Endometrium (tissue), 2 donors: ENCODE measurements around the gene TMPRSS5.
"Not testable (repeated sequence)": the region's sequence is repeated elsewhere in the genome, so short reads cannot be mapped to it uniquely, and the experiment has no call there.

Source experiments
- FAIRE-seq: peaks from 2 replicates; lab custom pipeline; 2012; peaks lifted over from hg19 to GRCh38; lab: Jason Lieb, UNC
- donor health status: control.
- donor health status: control.

TMPRSS5 gene

DNA sequence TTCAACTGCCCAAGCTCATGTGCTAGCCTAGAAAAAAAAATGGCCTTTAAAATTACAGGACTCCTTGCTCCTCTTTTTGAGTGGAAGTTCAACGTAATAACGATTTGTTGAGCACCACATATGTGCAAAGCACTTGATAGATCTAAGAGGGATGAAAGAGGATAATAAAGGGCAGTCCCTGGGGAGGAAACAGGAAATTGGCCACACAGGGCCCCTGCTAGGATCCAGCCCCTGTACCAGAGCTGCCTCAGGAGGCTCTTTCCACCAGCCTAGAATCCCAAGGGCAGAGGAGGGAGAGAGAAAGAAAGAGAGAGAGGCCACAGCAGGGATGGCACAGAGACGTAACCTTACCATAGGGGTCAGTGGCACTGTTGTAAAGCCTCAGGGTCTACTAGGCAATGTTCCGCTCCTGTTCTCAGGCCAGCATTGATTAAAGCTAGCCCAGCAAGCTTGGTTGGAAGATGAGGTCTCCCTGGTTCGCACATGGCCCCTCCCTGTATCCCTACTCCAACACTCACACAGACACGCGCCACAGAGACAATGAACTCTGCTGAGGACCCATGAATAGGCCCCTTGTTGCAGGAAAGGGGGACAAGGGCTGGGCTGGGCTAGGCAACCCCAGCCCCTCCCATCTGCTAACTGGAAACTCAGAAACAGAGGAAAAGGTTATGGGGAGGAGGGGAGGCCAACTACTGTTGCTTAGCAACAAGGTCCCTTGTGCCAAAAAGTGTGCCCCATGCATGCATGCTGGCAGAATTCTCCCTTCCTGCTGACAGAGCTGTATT lies at the start of gene TMPRSS5:
Gene TMPRSS5, minus strand, starts transcription at position 438 of the 785 bp plus-strand sequence. Its CDS starts 84 bp downstream, at position 354.
- no peak for FAIRE-seq

DNA sequence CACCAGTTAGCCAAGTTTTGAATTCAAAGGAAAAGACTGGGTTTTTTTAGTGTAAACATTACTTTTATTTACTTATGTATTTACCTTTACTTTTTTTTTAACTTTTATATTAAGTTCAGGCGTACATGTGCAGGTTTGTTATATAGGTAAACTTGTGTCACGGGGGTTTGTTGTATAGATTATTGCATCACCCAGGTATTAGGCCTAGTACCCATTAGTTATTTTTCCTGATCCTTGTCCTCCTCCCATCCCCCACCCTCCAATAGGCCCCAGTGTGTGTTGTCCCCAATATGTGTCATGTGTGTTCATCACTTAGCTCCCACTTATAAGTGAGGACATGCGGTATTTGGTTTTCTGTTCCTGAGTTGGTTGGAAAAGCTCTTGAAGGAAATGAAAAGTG lies 46.8 kb upstream of the TMPRSS5 start:
- FAIRE-seq = no peak

DNA sequence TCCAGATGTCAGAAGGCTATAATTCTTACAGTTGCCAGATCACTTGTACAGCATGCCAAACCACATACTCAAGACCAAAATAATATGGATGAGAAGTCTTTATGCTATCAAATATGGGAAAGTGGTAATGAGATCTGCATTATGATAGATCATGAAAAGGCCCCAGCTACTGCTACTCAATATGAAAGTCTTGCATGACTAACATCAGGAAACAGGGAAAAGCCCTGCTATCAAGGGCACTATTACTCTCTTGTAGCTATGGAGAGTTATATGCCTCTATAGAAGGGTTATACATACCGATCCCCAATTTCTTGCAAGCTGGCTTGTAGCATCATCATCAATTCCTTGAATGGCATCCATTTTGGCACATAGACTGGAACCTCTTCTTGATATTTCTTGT lies 30.2 kb upstream of the TMPRSS5 start:
- no peak for FAIRE-seq

DNA sequence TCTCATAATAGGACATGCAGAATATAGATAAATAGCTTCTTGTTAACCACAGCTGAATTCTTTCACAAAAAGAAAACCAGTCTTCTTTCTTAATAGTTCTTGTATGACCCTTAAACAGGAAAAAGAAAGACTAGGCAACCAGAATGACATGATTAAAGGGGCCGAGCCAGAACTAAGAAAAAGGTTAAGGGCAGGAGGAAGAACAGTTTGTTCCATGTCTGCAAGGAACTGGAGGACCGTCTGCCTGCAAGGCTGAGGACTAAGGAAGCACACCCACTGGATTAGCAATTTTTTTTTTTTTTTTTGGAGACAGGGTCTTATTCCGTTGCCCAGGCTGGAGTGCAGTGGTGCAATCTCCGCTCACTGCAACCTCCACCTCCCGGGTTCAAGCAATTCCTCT lies 26.0 kb upstream of the TMPRSS5 start:
- no peak for FAIRE-seq

DNA sequence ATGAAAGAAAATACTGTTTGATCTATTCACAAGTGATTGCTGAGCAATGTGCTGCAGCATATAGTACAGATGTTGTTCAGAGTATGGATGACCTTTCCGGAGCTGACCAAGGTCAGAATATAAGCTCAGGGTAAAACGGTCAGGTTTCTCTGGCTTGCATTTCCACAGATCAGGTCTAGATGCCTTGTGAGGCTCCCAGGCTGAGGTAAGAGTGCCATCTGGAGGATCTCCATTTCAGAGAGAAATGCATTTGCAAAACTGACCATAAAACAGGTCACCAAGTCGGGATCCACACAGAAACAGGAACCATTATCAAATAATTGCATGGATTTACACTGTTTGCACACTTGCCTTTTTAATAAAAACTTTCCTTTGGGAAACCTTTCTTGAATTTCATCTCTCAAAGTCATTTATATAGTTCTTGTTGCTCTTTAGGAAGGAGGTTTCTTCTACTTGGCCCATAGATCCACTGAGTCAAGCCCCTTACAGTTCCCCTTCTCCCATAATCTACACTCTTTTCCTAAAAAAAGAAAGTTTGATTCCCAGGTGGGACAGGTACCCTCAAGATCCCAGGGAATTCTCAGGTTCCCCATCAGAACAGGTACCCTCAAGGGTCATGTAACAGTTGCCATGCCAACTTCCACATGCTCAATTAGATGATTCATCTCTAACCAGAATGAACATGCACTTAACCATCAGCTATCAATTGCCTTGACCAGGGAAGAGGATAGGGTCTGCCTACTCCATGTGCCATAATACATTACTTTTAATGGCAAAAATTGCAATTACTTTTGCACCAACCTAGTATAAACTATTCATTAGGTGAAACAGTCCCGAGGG lies 25.0 kb upstream of the TMPRSS5 start:
- peak; percentile 53 for FAIRE-seq

DNA sequence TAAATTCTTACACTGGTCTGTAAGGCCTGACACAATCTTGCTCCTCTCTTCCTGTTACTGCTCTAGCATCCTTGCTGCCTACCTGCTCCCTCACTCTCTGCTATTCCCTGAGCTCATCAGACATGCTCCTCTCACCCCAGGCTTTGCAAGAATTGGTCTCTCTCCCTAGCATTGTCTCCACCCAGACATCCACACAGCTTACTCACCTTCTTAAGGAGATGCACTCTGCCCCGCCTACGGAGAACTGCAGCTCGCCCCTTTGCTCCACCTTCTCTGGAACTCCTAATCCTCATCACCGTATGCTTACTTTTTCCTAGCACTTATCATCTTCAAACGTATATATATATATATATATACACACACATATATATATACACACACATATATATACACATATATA lies 23.3 kb upstream of the TMPRSS5 start:
- no peak for FAIRE-seq

DNA sequence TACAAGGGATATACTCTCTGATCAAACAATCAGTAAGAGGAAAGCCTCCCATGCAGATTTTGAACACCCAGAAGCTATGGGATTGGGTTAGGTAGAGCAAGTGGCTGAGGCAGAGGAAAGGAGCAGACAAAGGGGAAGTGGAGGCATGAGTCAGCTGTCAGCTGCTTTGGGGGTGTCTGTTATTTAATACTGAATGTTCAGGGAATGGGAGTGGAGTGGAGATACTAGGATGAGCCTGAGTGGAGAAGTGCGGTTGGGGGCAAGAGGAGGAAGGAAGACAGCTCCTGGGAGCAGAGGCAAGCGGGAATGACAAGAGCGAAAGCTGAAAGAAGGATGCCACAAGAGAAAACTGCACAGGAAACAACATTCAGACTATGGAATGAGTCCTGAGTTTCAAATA lies 22.7 kb upstream of the TMPRSS5 start:
- no peak for FAIRE-seq

DNA sequence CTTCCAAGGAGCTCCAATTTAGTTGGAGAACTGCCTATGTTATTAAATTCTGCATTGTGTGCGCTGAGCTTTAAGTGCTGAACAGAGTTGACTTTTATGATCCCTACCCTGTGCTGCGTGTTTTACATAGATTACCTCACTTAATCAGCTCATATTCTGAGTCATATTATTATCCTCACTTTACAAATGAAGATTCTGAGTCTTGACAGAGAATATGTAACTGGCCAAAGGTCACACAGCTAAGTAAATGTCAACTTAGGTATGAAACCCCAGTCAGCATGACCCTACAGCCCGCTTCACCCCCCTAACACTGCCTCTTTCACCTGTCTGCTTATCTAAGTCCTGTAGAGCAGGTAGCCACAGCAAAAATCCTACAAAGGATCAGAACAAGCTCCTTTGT lies 19.8 kb upstream of the TMPRSS5 start:
- FAIRE-seq = no peak

DNA sequence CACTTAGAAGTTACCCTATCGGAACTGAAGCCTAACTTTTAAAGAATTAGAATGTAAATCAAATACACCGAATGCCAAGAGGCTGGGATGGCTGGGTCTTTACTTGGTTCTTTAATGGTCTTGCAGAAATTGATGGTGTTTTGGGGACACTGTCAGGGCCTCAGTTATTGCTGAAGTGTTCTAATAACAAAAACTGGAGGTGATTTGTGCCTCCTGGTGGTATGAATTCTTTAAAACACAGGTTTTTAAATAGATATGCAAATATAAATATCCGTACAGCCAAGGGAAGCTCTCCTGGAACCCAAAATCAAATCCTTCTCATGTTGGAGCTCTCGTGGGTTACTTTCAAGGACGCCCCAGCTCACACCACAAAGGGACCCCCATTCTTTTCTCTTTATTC lies 19.3 kb upstream of the TMPRSS5 start:
- no peak for FAIRE-seq

DNA sequence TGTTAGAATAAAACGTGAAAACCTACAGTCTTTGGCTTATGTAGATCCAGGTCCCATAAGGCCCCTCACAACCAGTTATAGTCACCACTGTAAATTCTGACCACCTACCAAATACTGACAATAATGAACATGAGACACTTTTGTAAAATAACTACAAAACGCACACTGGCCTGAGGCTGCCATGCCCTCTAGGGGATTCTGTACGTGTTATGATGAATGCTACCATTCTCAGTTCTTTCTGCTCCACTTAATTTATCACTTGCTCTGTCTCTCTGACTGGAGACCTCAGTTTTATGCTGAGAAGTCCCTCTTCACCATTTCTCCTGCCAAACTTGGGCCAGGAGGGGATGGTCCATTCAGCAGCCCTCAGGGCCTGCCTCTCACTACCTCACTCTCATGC lies 18.7 kb upstream of the TMPRSS5 start:
- no peak for FAIRE-seq

DNA sequence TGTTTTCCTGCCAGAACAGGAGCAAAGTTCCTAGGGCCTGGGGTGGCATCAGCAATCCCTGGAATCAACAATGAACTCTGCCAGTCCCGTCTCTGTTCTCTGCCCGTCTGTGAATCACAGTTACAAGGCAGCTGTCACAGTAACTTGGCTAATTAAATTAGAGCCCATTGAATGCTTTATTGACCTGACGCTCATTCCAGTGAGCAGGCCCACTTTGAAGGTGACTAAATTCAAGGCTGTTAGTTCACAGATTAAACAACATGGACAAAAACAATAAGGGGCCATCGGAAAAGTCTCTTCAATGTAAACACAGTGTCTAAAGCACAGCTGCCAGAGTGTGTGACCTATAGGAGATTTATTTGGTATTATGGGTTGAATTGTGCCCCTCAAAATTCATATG lies 17.7 kb upstream of the TMPRSS5 start:
- FAIRE-seq = no peak

DNA sequence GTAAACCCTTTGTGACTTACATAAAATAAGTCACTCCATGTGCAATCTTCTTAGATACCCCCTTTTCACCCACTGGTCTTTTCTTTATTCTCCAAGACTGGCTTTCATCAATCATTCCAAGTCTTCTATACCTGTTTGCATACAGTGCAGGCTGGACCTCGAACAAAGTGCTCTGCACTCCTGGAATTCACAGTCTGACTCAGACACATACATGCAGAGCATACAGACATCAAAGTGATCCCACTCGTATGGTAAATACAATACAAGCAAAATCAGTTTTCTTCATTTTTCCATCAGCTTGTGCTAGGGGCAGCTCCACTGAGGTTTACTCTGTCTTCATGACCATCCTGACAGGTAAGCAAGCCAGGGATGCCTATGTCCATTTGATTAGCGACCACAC lies 16.8 kb upstream of the TMPRSS5 start:
- FAIRE-seq = no peak

DNA sequence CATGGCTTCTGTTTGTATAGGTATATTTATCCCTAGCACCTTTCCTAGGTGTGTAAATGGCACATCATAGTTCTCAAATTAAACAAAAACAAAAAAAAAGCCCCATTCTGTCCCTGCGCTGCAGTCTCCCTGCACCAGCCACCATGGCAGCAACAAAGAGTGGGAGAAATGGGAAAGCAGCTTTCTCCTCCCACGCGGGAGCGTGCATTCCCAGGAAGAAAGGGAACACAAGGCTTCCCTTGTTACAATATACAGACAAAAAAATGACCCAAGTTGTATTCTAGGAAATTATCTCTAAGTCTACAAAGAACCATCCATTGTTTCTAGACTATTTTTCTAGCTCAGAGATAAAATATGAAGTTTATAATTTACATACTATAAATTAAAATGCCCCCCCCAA lies 16.1 kb upstream of the TMPRSS5 start:
- no peak for FAIRE-seq

DNA sequence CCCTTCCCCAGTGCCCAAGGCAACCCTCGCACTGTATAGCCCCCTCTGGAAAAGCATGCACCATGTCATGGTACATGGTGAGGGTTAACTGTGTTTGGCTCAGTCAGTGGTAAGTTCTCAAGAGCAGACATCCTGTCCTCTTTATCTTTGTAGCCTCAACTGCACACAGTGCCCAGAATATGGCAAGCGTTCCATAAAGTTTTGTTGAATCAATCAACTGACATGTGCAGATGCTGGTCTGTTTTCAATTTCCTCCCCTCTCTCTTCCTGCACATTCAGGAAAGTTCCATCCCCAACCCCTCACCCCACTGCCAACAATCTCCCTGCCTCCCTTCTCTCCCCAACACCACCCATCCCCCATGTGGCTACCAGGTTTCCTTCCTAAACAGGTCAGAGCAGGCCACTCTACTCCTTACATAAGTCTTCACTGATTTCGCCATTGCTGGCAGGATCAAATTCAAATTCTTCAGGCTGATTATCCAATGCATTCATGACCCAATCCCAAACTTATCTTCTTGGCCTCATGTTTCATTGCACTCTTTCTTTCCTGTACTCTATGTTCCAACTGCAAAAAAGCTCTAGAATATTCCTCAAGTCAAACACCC lies 15.5 kb upstream of the TMPRSS5 start:
- no peak for FAIRE-seq

DNA sequence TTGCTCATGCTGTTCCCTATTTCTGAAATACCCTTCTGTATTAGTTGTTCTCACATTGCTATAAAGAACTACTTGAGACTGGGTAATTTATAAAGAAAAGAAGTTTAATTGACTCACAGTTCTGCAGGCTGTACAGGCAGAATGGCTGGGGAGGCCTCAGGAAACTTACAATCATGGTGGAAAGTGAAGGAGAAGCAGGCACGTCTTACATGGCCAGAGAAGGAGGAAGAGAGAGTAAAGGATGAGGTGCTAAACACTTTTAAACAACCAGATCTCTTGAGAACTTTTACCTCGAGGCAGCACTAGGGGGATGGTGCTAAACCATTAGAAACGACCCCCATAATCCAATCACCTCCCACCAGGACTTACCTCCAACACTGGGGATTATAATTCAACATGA lies 14.4 kb upstream of the TMPRSS5 start:
- FAIRE-seq = not testable (repeated sequence)

DNA sequence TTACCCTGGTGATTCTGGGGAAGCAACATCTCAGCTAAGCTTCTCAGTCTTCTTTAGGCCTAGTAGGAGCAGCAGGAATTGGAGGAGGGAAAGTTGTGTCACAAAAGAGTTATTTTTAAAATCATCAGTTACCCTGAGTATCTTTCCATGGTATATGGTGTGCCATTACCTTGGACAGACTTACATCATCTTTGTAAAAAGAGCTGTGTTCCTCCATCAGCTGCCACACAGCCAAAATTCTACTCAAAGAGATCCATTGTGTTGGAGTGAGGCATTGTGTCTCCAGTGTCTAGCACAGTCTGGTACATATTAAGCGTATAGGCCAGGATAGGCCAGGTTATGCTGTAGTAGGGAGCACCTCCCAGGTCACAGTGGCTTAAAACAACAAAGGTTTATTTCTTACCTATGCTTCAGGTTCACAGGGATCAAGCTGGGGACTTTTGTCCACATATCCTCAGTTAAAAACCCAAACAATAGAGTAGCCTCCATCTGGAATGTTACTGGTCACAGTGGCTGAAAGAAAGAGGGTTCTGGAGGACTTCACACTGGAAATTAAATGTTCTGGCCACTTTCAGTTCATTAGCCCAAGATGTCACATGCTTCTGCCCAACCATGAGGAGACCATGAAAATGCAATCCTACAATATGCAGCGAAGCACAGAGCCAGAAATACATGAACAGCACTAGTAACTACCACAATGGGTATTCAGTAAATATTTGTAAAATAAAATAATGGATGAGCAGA lies 9.9 kb upstream of the TMPRSS5 start:
- FAIRE-seq = no peak

DNA sequence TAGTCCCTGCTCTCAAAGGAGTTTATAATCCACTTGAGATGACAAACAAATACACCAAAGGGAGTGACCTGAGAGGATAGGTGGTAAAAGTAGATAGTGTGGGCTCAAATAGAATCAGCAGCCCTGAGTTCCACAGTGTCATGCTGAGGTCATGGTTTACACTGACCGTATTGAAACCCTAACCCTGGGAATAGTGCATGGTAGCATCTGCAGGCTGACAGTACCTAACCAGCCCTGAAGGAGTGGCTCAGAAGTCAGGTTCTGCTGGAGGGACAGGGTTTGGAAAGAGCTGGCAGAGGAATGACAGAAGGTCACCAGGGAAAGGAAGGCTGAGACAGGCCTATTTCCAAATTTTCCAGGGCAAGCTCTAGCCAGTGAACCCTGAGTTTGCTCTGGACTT lies 9.2 kb upstream of the TMPRSS5 start:
- FAIRE-seq = no peak

DNA sequence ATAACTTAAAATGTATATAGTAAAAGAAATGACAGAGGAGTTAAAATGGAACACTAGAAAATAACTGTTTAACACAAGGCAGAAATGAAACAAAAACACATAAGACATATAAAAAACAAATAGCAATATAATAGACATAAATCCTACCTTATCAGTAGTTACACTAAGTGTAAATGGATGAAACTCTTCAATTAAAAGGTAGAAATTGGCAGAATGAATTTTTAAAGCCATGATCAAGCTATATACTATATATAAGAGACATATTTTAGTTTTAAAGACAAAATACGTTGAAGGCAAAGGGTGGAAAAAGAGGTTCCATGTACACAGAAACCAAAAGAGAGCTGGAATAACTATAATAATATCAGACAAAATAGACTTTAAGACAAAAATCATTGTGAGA lies 4.9 kb upstream of the TMPRSS5 start:
- no peak for FAIRE-seq

DNA sequence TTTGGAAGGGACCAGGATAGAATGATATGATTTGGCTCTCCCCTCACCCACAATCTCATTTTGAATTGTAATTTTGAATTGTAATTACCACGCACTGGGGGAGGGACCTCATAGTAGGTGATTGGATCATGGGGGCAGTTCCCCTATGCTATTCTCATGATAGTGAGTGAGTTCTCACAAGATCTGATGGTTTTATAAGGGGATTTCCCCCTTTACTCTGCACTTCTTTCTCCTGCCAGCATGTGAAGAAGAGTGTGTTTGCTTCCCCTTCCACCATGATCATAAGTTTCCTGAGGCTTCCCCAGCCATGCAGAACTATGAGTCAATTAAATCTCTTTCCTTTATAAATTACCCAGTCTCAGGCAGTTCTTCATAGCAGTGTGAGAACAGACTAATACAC lies 2.6 kb downstream of the TMPRSS5 start:
- FAIRE-seq = not testable (repeated sequence)

DNA sequence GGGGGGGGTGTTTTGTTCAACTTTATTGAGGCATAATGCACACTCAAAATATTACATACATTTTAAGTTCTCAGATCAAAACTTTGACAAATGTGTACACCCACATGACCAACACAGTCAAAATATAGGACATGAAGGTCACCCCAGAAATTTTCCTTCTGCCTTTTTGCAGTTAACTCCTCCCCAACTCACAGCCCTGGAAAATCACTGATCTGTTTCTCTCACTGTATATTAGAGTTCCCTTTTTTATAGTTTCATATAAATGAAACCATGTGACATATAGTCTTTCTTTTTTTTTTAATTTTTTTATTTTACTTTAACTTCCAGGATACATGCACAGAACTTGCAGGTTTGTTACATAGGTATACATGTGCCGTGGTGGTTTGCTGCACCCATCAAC lies 4.6 kb downstream of the TMPRSS5 start:
- FAIRE-seq = no peak

DNA sequence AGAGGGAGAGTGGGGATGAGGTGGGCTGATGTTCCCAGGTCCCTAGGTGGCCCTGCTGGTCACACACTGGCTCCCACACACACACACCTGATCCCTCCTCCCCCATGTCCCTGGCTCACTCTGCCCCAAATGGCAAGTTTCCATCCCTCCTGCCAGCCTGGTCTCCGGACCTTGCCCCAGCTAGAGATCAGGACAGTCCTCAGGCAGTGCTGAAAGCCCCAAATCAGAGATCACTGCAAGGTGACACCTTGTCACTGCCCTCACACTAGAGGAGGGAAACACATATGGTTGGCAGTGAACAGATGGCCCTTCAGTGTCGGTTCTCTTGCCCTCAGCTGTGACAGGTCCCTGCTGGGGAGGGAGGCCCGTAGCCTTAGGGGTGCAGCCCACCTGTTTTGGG lies 7.6 kb downstream of the TMPRSS5 start:
- FAIRE-seq = no peak

DNA sequence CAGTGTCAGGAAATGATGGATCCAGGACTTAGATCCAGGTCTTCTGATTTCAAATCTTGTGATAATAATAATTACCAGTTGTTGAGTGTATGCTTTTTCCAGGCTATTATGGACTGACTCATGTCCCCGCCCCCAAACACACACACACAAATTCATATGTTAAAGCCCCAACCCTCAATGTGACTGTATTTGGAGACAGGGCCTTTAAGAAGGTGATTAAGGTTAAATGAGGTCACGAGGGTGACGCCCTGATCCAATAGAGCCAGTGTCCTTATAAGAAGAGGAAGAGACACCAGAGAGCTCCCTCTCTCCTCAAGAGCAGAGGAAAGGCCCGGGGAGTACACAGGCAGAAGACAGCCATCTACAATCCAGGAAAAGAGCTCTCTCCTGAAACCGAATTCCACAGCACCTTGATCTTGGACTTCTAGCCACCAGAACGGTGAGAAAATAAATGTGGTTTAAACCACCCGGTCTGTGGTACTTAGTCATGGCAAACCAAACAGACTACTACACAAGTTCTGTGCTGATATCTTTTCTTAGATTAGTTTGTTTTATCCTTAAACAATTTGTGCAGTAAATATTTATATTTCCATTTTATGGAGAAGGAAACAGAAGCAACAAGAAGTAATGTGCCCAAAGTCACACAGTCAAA lies 8.2 kb downstream of the TMPRSS5 start:
- FAIRE-seq = no peak
